C4-2B (cell line): Measurements from ENCODE around the gene SEMA4D.

Experiments
- CTCF ChIP-seq: fragments of 450-650 bp; conservative IDR thresholded peaks from 2 replicates; pipeline ENCODE4 v1.5.1; 2017; ENCODE audit warnings: mild to moderate bottlenecking
- ZFX ChIP-seq: fragments of 450-650 bp; IDR thresholded peaks from 2 replicates; pipeline ENCODE4 v1.6.1; 2017

- TF ChIP-seq CTCF: no peak
- TF ChIP-seq ZFX: no peak
Measured at GRCh38 chr9:89350988-89351557, 146.8 kb downstream of the SEMA4D start.
